ENCODE results near the gene CPSF4. TPM values are rescaled to one million over a fixed set of nuclear protein-coding genes. Genes with fewer than 3 reads are reported as not detected.

The CPSF4 gene
- total and polyA plus RNA-seq, 8 donors: 25.9 to 43.3 (median 33.0) TPM

DNA sequence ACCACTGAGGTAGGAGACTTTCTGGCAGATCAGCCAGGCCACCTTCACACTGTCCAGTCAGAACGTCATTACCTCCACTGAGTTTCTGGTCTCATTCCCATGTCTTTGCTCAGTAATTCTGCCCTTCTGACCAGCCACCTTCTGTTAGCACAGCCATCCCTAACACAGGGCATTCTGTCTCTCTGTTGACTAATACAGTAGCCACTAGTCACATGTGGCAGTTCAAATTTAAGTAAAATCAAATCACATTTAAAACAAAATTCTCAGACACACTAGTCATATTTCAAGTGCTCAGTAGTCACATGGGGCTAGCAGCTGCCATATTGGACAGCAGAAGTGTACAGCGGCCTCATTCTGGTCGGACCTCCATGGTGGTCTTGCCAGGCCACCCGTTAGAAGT is 7.4 kb downstream of the CPSF4 start:
- ATAC-seq (no peak), DNase-seq (no peak)
- intact Hi-C loops (cut with DNase I): no loop called here
- Histone ChIP-seq H3K27ac (no peak overlapping the region), H3K9me3 (no peaks in the 10 kb centered on the region), H3K4me1 (peaks cover 0 to 11% of the 10 kb centered on the region in 2 donors), H3K4me3 (no peak overlapping the region), H3K27me3 (no peaks in the 10 kb centered on the region), H3K36me3 (peaks cover 0 to 91% of the 10 kb centered on the region in 2 donors)
- TF ChIP-seq, protein P1, sequence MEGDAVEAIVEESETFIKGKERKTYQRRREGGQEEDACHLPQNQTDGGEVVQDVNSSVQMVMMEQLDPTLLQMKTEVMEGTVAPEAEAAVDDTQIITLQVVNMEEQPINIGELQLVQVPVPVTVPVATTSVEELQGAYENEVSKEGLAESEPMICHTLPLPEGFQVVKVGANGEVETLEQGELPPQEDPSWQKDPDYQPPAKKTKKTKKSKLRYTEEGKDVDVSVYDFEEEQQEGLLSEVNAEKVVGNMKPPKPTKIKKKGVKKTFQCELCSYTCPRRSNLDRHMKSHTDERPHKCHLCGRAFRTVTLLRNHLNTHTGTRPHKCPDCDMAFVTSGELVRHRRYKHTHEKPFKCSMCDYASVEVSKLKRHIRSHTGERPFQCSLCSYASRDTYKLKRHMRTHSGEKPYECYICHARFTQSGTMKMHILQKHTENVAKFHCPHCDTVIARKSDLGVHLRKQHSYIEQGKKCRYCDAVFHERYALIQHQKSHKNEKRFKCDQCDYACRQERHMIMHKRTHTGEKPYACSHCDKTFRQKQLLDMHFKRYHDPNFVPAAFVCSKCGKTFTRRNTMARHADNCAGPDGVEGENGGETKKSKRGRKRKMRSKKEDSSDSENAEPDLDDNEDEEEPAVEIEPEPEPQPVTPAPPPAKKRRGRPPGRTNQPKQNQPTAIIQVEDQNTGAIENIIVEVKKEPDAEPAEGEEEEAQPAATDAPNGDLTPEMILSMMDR (IDR thresholded peaks at IDR 0.05): no peak

DNA sequence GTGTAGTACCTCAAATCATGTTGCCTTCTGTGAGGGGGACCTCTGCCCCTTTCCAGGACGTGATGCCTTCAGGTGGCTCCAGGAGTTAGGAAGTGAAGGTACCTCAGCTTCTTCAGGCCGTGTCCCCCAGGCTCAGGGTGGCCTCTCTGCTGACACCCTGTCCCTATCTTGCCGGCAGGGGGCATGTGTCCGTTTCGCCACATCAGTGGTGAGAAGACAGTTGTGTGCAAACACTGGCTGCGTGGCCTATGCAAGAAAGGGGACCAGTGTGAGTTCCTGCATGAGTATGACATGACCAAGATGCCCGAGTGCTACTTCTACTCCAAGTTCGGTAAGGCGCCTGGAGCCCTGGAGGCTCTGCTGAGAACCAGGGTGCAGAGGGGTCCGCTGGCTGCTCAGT is 9.2 kb downstream of the CPSF4 start:
- DNase-seq (no peak), ATAC-seq (no peak)
- H3K9me3 ChIP-seq: no peaks in the 10 kb centered on the region
- no peak overlapping the region for H3K27ac ChIP-seq
- peaks cover 0 to 100% of the 10 kb centered on the region in 2 donors for H3K36me3 ChIP-seq
- intact Hi-C loops (cut with DNase I): no loop called here
- TF ChIP-seq, protein P1 (IDR thresholded peaks at IDR 0.05): no peak
- peaks cover 0 to 4% of the 10 kb centered on the region in 2 donors for H3K4me1 ChIP-seq
- H3K4me3 ChIP-seq: no peak overlapping the region
- H3K27me3 ChIP-seq: no peaks in the 10 kb centered on the region

DNA sequence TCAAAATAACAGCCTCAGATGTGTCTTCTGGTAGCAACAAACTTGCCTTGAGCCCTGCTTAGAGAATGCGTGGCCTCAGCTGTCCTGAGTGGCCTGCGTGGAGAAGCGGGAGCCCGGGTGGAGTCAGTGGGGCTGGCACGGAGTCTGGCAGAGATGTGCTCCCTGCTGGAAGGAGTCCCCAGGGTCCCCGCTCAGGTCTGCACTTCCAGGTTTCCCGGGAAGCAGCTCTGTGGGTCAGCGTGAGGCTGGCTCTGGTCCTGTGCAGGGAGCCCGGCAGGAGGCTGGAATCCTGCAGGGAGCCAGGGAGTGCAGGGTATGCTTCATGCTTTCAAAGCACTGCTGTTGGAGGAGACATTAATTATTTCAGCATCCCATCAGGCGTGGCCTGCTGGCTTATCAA is 10.1 kb downstream of the CPSF4 start:
- Histone ChIP-seq H3K4me3 (no peak overlapping the region), H3K27me3 (no peaks in the 10 kb centered on the region), H3K9me3 (no peaks in the 10 kb centered on the region), H3K27ac (no peak overlapping the region), H3K4me1 (no peaks in the 10 kb centered on the region), H3K36me3 (peaks cover 0 to 100% of the 10 kb centered on the region in 2 donors)
- TF ChIP-seq, protein P1 (IDR thresholded peaks at IDR 0.05): no peak
- ATAC-seq (no peak), DNase-seq (no peak)
- intact Hi-C loops (cut with DNase I): no loop called here

DNA sequence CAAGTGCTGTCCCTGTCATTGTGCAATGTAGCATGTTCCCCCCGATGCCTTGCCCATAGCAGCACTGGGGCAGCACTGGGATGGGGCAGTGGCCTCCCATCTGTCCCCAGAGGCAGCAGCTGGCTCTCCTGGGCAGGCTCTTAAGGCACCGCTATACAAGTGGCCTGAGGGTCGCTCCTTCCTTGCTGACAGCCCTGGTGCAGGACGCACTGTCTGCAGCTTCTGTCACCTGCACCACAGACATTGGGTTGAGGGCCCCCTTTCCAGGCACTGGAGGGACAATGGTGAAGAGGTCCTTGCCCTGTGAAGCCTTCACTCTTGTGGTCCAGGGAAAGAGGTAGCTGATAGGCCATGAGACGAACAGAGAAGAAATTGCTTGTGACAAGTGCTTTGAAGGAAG is 10.6 kb downstream of the CPSF4 start:
- TF ChIP-seq, protein P1 (IDR thresholded peaks at IDR 0.05): no peak
- no peak overlapping the region for H3K4me3 ChIP-seq
- intact Hi-C loops (cut with DNase I): no loop called here
- DNase-seq: no peak
- H3K27ac ChIP-seq: no peak overlapping the region
- no peaks in the 10 kb centered on the region for H3K9me3 ChIP-seq
- H3K27me3 ChIP-seq: no peaks in the 10 kb centered on the region
- no peak for ATAC-seq
- peaks cover 0 to 100% of the 10 kb centered on the region in 2 donors for H3K36me3 ChIP-seq
- H3K4me1 ChIP-seq: no peaks in the 10 kb centered on the region

DNA sequence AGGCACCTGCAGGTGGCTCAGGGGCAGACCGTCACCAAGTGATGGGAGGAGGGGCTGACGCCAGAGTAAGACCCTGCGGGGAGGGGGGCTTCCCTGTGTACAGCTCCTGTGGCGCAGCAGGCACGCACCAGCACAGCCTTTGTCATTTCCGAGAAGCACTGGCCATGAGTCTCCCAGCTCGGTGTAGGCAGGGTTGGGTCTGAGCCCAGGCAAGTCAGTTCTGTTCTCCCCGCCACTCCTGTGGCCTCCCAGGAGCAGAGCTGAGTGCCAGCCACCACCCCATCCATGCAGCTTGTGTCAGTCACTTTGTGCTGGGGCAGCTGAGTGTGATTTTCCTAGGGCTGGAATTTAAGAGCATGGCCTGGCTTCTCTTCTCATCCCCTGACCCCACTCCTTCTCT is 13.2 kb downstream of the CPSF4 start:
- no peak for ATAC-seq
- Histone ChIP-seq H3K36me3 (peaks cover 0 to 100% of the 10 kb centered on the region in 2 donors), H3K4me3 (no peak overlapping the region), H3K27me3 (no peaks in the 10 kb centered on the region), H3K9me3 (no peaks in the 10 kb centered on the region), H3K4me1 (no peaks in the 10 kb centered on the region), H3K27ac (no peak overlapping the region)
- TF ChIP-seq, protein P1 (IDR thresholded peaks at IDR 0.05): no peak
- intact Hi-C loops (cut with DNase I): no loop called here
- no peak for DNase-seq
